Smooth muscle cell of the umbilical artery (primary cell): ENCODE measurements around the gene UBL4A. TPM values are rescaled to one million over a fixed set of nuclear protein-coding genes. Genes with fewer than 3 reads are reported as not detected.

Experiments
- total RNA-seq: library from RNA; depleted of rRNA; stranded (reverse); fragments of >200 nt; gene quantifications from 2 replicates; pipeline ENCODE4 v1.2.3, GENCODE V29; 2014

The UBL4A gene
- total RNA-seq = 55.2 and 63.8 TPM in 2 replicates

GRCh38 chrX:154486396-154487207 is at the start of gene UBL4A:
UBL4A (minus strand) TSS chrX:154486615; CDS start chrX:154486584, 31 bp downstream.

GRCh38 chrX:154515966-154516655 is 29.7 kb upstream of the UBL4A start, which contains the start of gene FAM3A:
FAM3A (minus strand) TSS chrX:154516232; CDS start chrX:154515772, 460 bp downstream.

GRCh38 chrX:154490414-154491083 is 4.1 kb upstream of the UBL4A start, which contains the start of gene SLC10A3:
SLC10A3 (minus strand) TSS chrX:154490629; CDS start chrX:154488940, 1,689 bp downstream.

GRCh38 chrX:154478728-154479622 is 7.4 kb downstream of the UBL4A start, which contains the start of gene LAGE3:
LAGE3 (minus strand) TSS chrX:154479281; CDS start chrX:154478915, 366 bp downstream.

GRCh38 chrX:154458116-154458953 is 28.1 kb downstream of the UBL4A start, which contains the start of gene PLXNA3:
PLXNA3 (plus strand) TSS chrX:154458281; CDS start chrX:154460184, 1,903 bp downstream.

GRCh38 chrX:154443992-154444754 is 42.2 kb downstream of the UBL4A start, which contains the start of gene FAM50A:
FAM50A (plus strand) TSS chrX:154444141; CDS start chrX:154444236, 95 bp downstream.

GRCh38 chrX:154436983-154437752 is 49.2 kb downstream of the UBL4A start, which contains the start of gene GDI1:
GDI1 (plus strand) TSS chrX:154437154; CDS start chrX:154437255, 101 bp downstream.

Other genes starting within 250 kb of the UBL4A start
- gene OPN1MW3, start 229.0 kb downstream of the UBL4A start, total RNA-seq = not detected in 2 replicates
- not detected in 2 replicates for gene TEX28, start 191.5 kb downstream of the UBL4A start, total RNA-seq
- not detected in 2 replicates for gene TKTL1, start 190.8 kb downstream of the UBL4A start, total RNA-seq
- 3,018 and 4,172 TPM in 2 replicates for gene FLNA, start 112.0 kb downstream of the UBL4A start, total RNA-seq
- 19.0 and 21.5 TPM in 2 replicates for gene EMD, start 107.3 kb downstream of the UBL4A start, total RNA-seq
- gene RPL10, start 88.2 kb downstream of the UBL4A start, total RNA-seq = 3,679 and 4,783 TPM in 2 replicates
- gene DNASE1L1, start 77.4 kb downstream of the UBL4A start, total RNA-seq = 116 and 119 TPM in 2 replicates
- 14.8 and 15.2 TPM in 2 replicates for gene TAFAZZIN, start 75.1 kb downstream of the UBL4A start, total RNA-seq
- 125 and 186 TPM in 2 replicates for gene ATP6AP1, start 57.9 kb downstream of the UBL4A start, total RNA-seq
- 102 and 174 TPM in 2 replicates for gene GDI1, start 49.5 kb downstream of the UBL4A start, total RNA-seq
- gene FAM50A, start 42.5 kb downstream of the UBL4A start, total RNA-seq = 73.1 and 81.4 TPM in 2 replicates
- 29.4 and 65.7 TPM in 2 replicates for gene PLXNA3, start 28.3 kb downstream of the UBL4A start, total RNA-seq
- 12.9 and 44.5 TPM in 2 replicates for gene LAGE3, start 7.3 kb downstream of the UBL4A start, total RNA-seq
- gene SLC10A3, start 4.0 kb upstream of the UBL4A start, total RNA-seq = 29.1 and 54.4 TPM in 2 replicates
- 34.4 and 35.0 TPM in 2 replicates for gene FAM3A, start 29.6 kb upstream of the UBL4A start, total RNA-seq
- gene G6PD, start 60.2 kb upstream of the UBL4A start, total RNA-seq = 52.6 and 106 TPM in 2 replicates
- 13.7 TPM in 2 replicates for gene IKBKG, start 61.0 kb upstream of the UBL4A start, total RNA-seq
- gene CTAG1A, start 98.5 kb upstream of the UBL4A start, total RNA-seq = not detected in 2 replicates
- gene CTAG1B, start 132.7 kb upstream of the UBL4A start, total RNA-seq = not detected in 2 replicates
- 0.65 and 3.3 TPM in 2 replicates for gene CTAG2, start 167.0 kb upstream of the UBL4A start, total RNA-seq